K562 (cell line): Measurements from ENCODE around the gene TSPAN11. TPM values are rescaled to one million over a fixed set of nuclear protein-coding genes. Genes with fewer than 3 reads are reported as not detected.

ENCODE experiments used
- ATAC-seq: fragments of 200-7000 bp; cut with Tn5 transposase; 3 replicates; pipeline ENCODE4 v1.9.1; 2020; ENCODE audit warnings: moderate library complexity
- BruUV-seq: library from RNA; stranded (reverse); fragments of 400-500 nt; replicated peaks from 2 replicates; lab custom pipeline; 2021; lab: Mats Ljungman, UMichigan
- CTCF ChIA-PET: fragments of 300-600 bp; formaldehyde crosslinking; extraction: SDS; loops from one replicate; lab custom pipeline; 2021; ENCODE audit warnings: low intra/inter-chr PET ratio; lab: Yijun Ruan, JAX
- POLR2A ChIA-PET: fragments of 300-600, 350-650 bp; sonication (Branson Sonifier 250); formaldehyde crosslinking; extraction: SDS; loops from one replicate; lab custom pipeline; 2021; ENCODE audit warnings: antibody characterized with exemption, inconsistent platforms; lab: Yijun Ruan, JAX
- DNase-seq, 4 experiments: peaks; one replicate each; pipeline versions ENCODE4 v3.0.0 to v3.0.0-alpha.2; 2011 to 2018; ENCODE audit warnings: low spot score in 3 of 4, mixed read lengths in 3 of 4; ENCODE audit errors: extremely low read depth in 1 of 4
- FAIRE-seq: peaks from 2 replicates; lab custom pipeline; 2011; peaks lifted over from hg19 to GRCh38; lab: Jason Lieb, UNC
- H2AFZ ChIP-seq: 2 replicates; pipeline ENCODE4 v1.6.0; 2011; ENCODE audit warnings: low read depth, low read length, control low read depth, inconsistent platforms
- H3K27ac ChIP-seq: fragments of 200-600 bp; 3 replicates; pipeline ENCODE4 v1.8.0; 2011; ENCODE audit warnings: low read depth, mild to moderate bottlenecking, control low read depth, inconsistent platforms, low read length, moderate library complexity, mixed read lengths; ENCODE audit errors: extremely low read depth
- H3K27me3 ChIP-seq, 2 experiments: fragments of 300-600 bp in 1 of 2; 2 replicates in 1 of 2; 3 replicates in 1 of 2; pipeline versions ENCODE4 v1.6.0 to v1.8.0; 2011; ENCODE audit warnings: inconsistent platforms in 2 of 2, low read length in 2 of 2, mild to moderate bottlenecking in 1 of 2, mixed read lengths in 1 of 2, moderate library complexity in 1 of 2; ENCODE audit not compliant: control insufficient read depth in 2 of 2, insufficient read depth in 2 of 2
- H3K36me3 ChIP-seq: fragments of 300-600 bp; 3 replicates; pipeline ENCODE4 v1.8.0; 2011; ENCODE audit warnings: mild to moderate bottlenecking, low read length, inconsistent platforms; ENCODE audit not compliant: control insufficient read depth, insufficient read depth
- H3K4me1 ChIP-seq, 2 experiments: fragments of 200-600 bp in 1 of 2; replicated peaks in 1 of 2; 2 replicates in 1 of 2; 3 replicates in 1 of 2; pipeline versions ENCODE4 v1.5.1 to v1.8.0; 2011; ENCODE audit warnings: inconsistent platforms in 2 of 2, low read length in 2 of 2, mild to moderate bottlenecking in 1 of 2, mixed read lengths in 1 of 2, moderate library complexity in 1 of 2; ENCODE audit not compliant: control insufficient read depth in 2 of 2, insufficient read depth in 2 of 2
- H3K4me2 ChIP-seq: 2 replicates; pipeline ENCODE4 v1.6.1; 2011; ENCODE audit warnings: low read length, control low read depth, inconsistent platforms, mixed read lengths; ENCODE audit not compliant: insufficient read depth
- H3K4me3 ChIP-seq: fragments of 200-600 bp; sonication (generic), shearing (Covaris generic); 2 replicates; pipeline ENCODE4 v1.5.1; 2016; ENCODE audit warnings: control low read depth, inconsistent platforms
- H3K79me2 ChIP-seq: fragments of 200-600 bp; 3 replicates; pipeline ENCODE4 v1.8.0; 2011; ENCODE audit warnings: low read length, inconsistent platforms; ENCODE audit not compliant: control insufficient read depth, insufficient read depth
- H3K9ac ChIP-seq, 2 experiments: 2 replicates each; pipeline versions ENCODE4 v1.6.0 to v1.6.1; 2011; ENCODE audit warnings: low read depth in 2 of 2, low read length in 2 of 2, control low read depth in 1 of 2, inconsistent platforms in 1 of 2, mild to moderate bottlenecking in 1 of 2, mixed read lengths in 1 of 2; ENCODE audit not compliant: insufficient read depth in 1 of 2
- H3K9me1 ChIP-seq: one replicate; pipeline ENCODE4 v1.6.0; 2011; ENCODE audit warnings: inconsistent platforms, mild to moderate bottlenecking, low read length, moderate library complexity; ENCODE audit not compliant: control insufficient read depth, insufficient read depth
- H3K9me3 ChIP-seq: replicated peaks from 2 replicates; pipeline ENCODE4 v1.5.1; 2011; ENCODE audit warnings: low read depth, low read length, inconsistent platforms; ENCODE audit not compliant: control insufficient read depth, insufficient read depth
- H4K20me1 ChIP-seq: replicated peaks from 2 replicates; pipeline ENCODE4 v1.6.1; 2011; ENCODE audit warnings: low read length, inconsistent platforms, mixed read lengths; ENCODE audit not compliant: control insufficient read depth, insufficient read depth
- ARID3B ChIP-seq: fragments of 250-450 bp; sonication (Bioruptor Pico); IDR thresholded peaks from 2 replicates; pipeline ENCODE4 v1.4.0; 2020; ENCODE audit warnings: borderline replicate concordance
- CXXC5 ChIP-seq: fragments of 250-450 bp; sonication (Bioruptor Pico); IDR thresholded peaks from 2 replicates; pipeline ENCODE4 v1.8.0; 2022; ENCODE audit warnings: inconsistent platforms, mild to moderate bottlenecking, moderate library complexity
- HMGXB4 ChIP-seq: sonication (generic); formaldehyde crosslinking; IDR thresholded peaks from 2 replicates; pipeline ENCODE4 v1.8.1; 2023; ENCODE audit warnings: mild to moderate bottlenecking, missing genetic modification reagents
- IRF2 ChIP-seq: sonication (generic); formaldehyde crosslinking; IDR thresholded peaks from 2 replicates; pipeline ENCODE4 v1.8.1; 2022; ENCODE audit warnings: mild to moderate bottlenecking, missing genetic modification reagents
- KDM4B ChIP-seq, 2 experiments: fragments of 450-650 bp in 1 of 2; sonication (generic) in 1 of 2; IDR thresholded peaks; 2 replicates each; pipeline ENCODE4 v1.6.1; 2016 to 2017; ENCODE audit warnings: borderline replicate concordance in 2 of 2, antibody characterized with exemption in 1 of 2, low read depth in 1 of 2, mild to moderate bottlenecking in 1 of 2
- RNF219 ChIP-seq: fragments of 250-450 bp; sonication (Bioruptor Pico); IDR thresholded peaks from 2 replicates; pipeline ENCODE4 v1.5.0; 2022; ENCODE audit warnings: mild to moderate bottlenecking
- SMARCA4 ChIP-seq: fragments of 450-650 bp; IDR thresholded peaks from 2 replicates; pipeline ENCODE4 v1.6.1; 2016
- ZBTB2 ChIP-seq: fragments of 450-650 bp; IDR thresholded peaks from 2 replicates; pipeline ENCODE4 v1.6.1; 2016; ENCODE audit warnings: antibody characterized with exemption
- ZNF75A ChIP-seq: fragments of 450-650 bp; formaldehyde crosslinking; IDR thresholded peaks from 2 replicates; pipeline ENCODE4 v1.4.0; 2020; ENCODE audit warnings: mild to moderate bottlenecking
- WGBS: fragments of 100-300 bp; shearing (Covaris generic); methylation state at CpG from one replicate; pipeline ENCODE4 v1.1.6; 2016; ENCODE audit warnings: low coverage, mixed read lengths; ENCODE audit not compliant: insufficient coverage; ENCODE audit errors: missing lambda C conversion rate; 5-methylcytosine and 5-hydroxymethylcytosine counted together
- in situ Hi-C: fragments of 300-500 bp; cut with MboI; formaldehyde crosslinking; loops from 4 replicates; pipeline ENCODE4 v1.15.0; 2018; ENCODE audit warnings: inconsistent platforms, mixed read lengths
- intact Hi-C: fragments of 100-400 bp; cut with micrococcal nuclease; formaldehyde crosslinking; loops from 2 replicates; pipeline ENCODE4 v1.14.2; 2022
- polyA plus RNA-seq, 8 experiments: library from polyadenylated mRNA; depleted of rRNA in 4 of 8; stranded (reverse) in 5 of 8; unstranded in 3 of 8; fragments of >200 nt; fragmentation: Nextera tagmentation in 2 of 8; fragmentation: Illumina TruSeq in 1 of 8; extraction: Ambion mirVana in 2 of 8; extraction: Trizol in 1 of 8; gene quantifications; 2 replicates each; pipeline versions ENCODE4 v1.2.1 to v1.2.3, GENCODE V29; 2011 to 2014; ENCODE audit warnings: inconsistent platforms in 1 of 8, missing spikeins in 1 of 8
- total RNA-seq, 7 experiments: library from RNA; depleted of rRNA in 6 of 7; stranded (reverse); fragments of >200 nt in 6 of 7; fragmentation: Illumina TruSeq in 2 of 7; extraction: Trizol in 2 of 7; gene quantifications; 2 replicates each; pipeline versions ENCODE4 v1.2.1 to v1.2.3, GENCODE V29; 2011 to 2021; ENCODE audit warnings: low replicate concordance in 1 of 7

Gene TSPAN11
- total and polyA plus RNA-seq, 9 of the 15 experiments (the other 6 are each of a cell fraction or from before 2014, with no cell fraction given) = not detected

DNA sequence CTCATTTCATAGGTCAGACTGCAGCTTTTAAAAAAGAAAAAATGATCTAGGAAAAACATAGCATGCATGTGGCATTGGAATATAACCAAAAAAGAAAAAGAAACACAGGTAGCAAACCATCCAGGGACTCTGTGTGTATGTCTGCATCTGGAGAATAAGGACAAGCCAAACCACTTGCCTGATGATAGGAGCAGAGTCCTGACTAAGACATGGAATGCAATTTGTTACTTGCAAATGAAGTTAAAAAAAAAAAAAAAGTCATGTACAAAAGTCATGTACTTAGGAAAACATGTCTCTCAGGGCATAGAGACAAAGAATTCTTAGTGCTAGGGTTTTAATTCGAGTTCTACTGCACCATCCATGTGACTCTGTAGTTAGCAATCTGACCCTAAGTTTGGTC, 15.9 kb downstream of the TSPAN11 start:
- no peak overlapping the region for H3K9ac ChIP-seq

More for the DNA sequence above, 15.9 kb downstream of the TSPAN11 start:
- in situ Hi-C loops (no loop called here), intact Hi-C loops (no loop called here)
- Histone ChIP-seq H3K4me1 (no peaks in the 10 kb centered on the region; a peak in 1 of 5 replicates), H3K4me2 (no peak overlapping the region), H3K4me3 (no peak overlapping the region), H3K9me1 (no peaks in the 10 kb centered on the region), H3K36me3 (no peaks in the 10 kb centered on the region), H3K27ac (no peak overlapping the region), H3K79me2 (no peaks in the 10 kb centered on the region), H3K27me3 (peaks cover 9 to 42% of the 10 kb centered on the region in 2 experiments; a peak in 3 of 5 replicates), H3K9me3 (no peaks in the 10 kb centered on the region), H4K20me1 (peaks cover 4% of the 10 kb centered on the region; the same call in 1 of the 2 replicates), H2AFZ (no peak overlapping the region)
- DNase-seq (no peak), FAIRE-seq (no peak), ATAC-seq (no peak)
- TF ChIP-seq ARID3B (CRISPR knock-in tag) = no peak
- TF ChIP-seq IRF2 (CRISPR knock-in tag) = no peak
- no peak for TF ChIP-seq HMGXB4 (CRISPR knock-in tag)
- no peak for TF ChIP-seq ZNF75A (CRISPR knock-in tag)
- no peak for TF ChIP-seq ZBTB2
- TF ChIP-seq CXXC5 = no peak
- TF ChIP-seq SMARCA4 = no peak
- TF ChIP-seq RNF219 (CRISPR knock-in tag) = no peak
- no peak for TF ChIP-seq KDM4B (IDR thresholded peaks at IDR 0.05; ENCODE audit: borderline replicate concordance in 2 of 2, low read depth in 1 of 2)
- no TSS peak for BruUV-seq
- ChIA-PET CTCF (no interaction called here), POLR2A (no interaction called here)
- whole genome bisulfite sequencing = 0% methylated on average over 1 of the region's 1 CpG
